GM12874 (cell line): Measurements from ENCODE around the gene MKI67.

ENCODE experiments used
- TF ChIP-seq, protein P1 (sequence below): IDR thresholded peaks from 2 replicates; pipeline ENCODE4 v1.5.1; 2011; ENCODE audit warnings: low read depth, mild to moderate bottlenecking, control low read depth, low read length, moderate library complexity; ENCODE audit not compliant: insufficient read depth

MKI67 gene

DNA sequence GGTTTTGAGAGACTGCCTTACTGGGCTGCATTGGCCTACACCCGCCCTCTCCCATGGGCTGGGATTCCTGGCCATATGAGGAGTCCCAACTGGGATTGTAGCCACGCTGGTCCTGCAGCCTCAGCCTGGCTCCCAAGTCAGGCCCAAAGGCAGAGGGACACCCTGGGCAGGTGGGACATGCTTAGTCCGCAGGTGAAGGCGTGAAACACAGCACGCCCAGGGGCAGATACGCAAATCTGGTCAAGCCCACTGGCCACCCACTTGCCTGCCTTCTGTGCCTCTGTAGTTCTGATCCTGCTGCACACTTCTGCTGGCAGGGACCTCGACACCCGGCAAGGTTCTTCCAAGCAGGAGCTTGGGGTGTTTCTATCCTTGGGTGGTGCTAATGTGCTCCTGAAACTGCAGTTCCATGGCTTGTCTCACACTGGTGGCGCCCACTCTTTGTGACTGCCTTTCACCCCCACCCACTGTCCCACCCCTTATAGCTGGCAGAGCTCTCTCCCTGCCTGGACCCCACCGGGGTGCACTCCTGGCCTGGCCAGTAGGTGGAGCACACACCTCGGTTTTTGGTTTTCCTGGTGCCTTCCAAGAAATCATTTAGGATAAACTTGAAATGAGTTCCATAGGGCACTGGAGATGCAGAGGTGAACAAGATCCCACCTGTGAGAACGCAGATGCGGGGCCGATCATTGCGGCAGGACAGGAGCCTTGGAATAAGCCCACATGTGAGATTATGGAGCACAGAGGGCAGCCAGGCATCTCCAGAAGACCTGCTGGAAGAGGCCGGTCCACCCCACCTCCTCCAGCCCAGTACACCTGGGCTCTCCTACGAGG, 47.9 kb downstream of the MKI67 start:
- TF ChIP-seq, protein P1, sequence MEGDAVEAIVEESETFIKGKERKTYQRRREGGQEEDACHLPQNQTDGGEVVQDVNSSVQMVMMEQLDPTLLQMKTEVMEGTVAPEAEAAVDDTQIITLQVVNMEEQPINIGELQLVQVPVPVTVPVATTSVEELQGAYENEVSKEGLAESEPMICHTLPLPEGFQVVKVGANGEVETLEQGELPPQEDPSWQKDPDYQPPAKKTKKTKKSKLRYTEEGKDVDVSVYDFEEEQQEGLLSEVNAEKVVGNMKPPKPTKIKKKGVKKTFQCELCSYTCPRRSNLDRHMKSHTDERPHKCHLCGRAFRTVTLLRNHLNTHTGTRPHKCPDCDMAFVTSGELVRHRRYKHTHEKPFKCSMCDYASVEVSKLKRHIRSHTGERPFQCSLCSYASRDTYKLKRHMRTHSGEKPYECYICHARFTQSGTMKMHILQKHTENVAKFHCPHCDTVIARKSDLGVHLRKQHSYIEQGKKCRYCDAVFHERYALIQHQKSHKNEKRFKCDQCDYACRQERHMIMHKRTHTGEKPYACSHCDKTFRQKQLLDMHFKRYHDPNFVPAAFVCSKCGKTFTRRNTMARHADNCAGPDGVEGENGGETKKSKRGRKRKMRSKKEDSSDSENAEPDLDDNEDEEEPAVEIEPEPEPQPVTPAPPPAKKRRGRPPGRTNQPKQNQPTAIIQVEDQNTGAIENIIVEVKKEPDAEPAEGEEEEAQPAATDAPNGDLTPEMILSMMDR: peak; percentile 79

DNA sequence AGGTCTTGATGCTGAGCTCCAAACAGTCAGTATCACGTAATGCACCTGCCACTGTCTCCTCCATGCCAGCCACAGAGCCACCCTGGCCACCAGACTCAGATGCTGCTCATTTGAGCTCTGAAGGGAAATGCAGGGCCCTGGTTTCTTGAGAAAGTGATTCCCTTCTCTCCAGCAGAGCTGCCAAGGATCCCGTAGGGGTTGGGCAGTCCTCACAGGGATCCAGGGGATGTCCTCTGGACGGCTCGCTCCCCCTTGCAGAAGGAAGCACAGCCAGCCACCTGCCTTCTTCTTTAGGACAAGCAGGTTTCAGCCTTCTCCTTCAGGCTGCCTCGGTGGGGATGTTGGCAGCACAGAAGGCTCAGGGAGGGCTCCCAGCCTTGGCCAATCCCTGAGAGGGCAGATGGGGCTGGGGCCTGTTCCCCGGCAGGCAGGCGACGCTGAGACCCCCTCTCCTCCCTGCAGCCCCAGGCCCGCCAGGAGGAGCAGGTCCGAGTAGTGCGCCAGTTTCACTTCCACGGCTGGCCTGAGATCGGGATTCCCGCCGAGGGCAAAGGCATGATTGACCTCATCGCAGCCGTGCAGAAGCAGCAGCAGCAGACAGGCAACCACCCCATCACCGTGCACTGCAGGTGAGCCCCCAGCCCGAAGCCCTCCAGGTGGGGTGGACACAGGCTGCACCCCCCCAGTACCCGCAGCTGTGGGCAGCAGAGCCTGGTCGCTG, 48.9 kb downstream of the MKI67 start:
- TF ChIP-seq, protein P1: no peak

DNA sequence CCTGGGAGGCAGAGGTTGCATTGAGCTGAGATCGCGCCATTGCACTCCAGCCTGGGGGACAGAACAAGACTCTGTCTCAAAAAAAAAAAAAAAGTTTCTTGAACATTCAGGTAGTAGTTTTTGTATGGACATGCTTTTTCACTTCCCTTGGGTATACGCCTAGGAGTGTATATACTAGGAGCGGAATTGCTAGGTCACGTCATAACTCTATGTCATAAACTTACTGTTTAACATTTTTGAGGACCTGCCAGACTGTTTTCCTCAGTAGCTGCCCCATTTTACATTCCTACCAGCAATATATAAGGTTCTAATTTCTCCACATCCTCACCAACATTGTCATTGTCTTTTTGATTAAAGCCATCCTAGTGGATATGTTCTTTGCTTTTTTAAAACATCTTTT, 51.6 kb downstream of the MKI67 start:
- TF ChIP-seq, protein P1: no peak

DNA sequence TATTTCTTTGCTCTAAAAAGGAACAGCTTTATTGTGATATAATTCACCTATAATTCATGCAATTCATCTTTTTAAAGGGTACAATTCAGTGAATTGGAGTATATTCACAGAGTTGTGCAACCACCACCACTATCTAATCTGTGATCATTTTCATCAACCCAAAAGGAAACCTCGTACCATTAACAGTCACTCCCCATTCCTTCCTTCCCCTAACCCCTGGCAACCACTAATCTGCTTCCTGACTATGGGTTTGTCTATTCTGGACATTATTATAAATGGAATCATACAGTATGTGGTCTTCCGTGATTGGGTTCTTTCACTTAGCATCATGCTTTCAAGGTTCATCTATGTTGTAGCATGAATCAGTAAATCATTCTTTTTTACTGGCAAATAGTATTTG, 52.3 kb downstream of the MKI67 start:
- TF ChIP-seq, protein P1: no peak

DNA sequence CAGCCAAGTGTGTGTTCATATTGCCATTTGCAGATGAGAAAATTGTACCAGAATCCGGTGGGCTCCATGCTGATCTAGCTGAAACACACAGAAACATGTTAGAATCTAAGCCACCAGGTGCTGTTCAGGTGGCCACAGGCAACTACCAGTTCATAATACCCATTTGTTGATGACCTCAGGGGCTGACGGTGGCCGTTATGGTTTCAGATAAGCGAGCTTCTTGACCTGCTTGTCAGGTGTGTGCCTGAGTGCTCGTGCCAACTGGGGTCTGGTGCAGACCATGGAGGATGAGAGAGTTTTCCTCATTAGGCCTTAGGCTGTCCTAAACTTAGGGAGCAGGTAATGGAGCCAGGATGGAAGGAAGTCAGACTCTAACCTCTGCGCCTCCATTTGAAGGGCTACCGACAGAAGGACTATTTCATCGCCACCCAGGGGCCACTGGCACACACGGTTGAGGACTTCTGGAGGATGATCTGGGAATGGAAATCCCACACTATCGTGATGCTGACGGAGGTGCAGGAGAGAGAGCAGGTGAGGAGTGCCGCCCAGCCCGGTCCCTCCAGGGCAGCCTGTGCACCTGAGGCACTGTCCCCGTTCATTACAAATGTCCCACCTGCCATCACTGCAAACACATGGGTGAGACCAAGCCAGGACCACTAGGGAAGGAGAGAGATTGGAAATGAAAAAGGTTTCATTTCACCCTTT, 53.1 kb downstream of the MKI67 start:
- TF ChIP-seq, protein P1: no peak

DNA sequence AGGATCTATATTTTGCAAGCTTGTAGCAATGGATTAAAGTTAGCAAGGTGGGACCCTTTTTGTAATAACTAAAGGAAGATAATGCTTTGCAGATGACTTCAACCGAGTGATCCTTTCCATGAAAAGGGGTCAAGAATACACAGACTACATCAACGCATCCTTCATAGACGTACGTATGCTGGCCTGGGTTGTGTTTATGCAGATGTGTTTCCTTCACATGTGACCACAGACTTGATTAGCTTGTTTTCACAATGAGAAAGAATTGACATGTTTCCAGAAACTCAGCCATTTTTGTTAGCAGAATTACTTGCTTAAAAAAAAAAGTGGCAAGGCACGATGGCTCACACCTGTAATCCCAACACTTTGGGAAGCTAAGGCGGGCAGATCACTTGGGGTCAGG, 54.2 kb downstream of the MKI67 start:
- TF ChIP-seq, protein P1: no peak

DNA sequence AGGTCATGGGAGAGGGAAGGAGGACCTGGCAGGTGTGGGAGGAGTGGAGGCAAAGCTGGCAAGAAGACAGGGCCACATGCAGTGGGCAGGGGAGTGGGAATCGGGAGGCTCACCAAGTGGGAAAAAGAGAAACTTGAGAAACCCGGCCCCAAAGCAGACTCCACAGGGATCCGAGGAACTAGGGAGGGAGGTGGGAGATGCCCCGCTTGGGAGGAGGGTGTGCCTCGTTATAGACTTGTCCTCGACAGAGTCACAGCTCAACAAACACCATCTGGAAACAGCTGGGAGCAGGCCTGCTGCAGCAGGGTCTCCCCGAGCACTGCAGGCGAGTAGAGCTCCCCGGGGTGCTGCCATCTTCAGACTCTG, 54.8 kb downstream of the MKI67 start:
- TF ChIP-seq, protein P1: no peak
